HG03066 (cell line): ENCODE measurements around the gene ALDOB.
"Not testable (repeated sequence)": the region's sequence is repeated elsewhere in the genome, so short reads cannot be mapped to it uniquely, and the experiment has no call there.

Source experiments
- ATAC-seq: cut with Tn5 transposase; IDR thresholded peaks from one replicate; pipeline ENCODE4 v1.9.1; 2021; ENCODE audit warnings: low read depth; ENCODE audit not compliant: unreplicated experiment

The ALDOB gene

DNA sequence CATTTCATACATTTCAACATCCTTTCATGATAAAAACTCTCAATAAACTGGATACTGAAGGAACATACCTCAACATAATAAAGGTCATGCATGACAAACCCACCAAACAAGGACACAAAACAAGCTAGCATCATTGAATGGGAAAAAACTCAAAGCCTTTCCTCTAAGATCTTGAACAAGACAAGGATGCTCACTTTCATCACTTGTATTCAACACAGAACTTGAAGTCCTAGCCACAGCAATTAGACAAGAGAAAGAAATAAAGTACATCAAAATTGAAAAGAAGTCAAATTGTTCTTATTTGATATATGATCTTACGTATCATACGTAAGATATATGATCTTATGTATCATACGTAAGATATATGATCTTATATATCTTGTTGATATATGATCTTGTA lies 42.4 kb downstream of the ALDOB start:
- ATAC-seq = no peak

- ATAC-seq = no peak
These were observed 47.0 kb downstream of the ALDOB start for GRCh38 chr9:101388507-101388993.

GRCh38 chr9:101387871-101388506 lies 47.6 kb downstream of the ALDOB start:
- peak; percentile 63 for ATAC-seq

DNA sequence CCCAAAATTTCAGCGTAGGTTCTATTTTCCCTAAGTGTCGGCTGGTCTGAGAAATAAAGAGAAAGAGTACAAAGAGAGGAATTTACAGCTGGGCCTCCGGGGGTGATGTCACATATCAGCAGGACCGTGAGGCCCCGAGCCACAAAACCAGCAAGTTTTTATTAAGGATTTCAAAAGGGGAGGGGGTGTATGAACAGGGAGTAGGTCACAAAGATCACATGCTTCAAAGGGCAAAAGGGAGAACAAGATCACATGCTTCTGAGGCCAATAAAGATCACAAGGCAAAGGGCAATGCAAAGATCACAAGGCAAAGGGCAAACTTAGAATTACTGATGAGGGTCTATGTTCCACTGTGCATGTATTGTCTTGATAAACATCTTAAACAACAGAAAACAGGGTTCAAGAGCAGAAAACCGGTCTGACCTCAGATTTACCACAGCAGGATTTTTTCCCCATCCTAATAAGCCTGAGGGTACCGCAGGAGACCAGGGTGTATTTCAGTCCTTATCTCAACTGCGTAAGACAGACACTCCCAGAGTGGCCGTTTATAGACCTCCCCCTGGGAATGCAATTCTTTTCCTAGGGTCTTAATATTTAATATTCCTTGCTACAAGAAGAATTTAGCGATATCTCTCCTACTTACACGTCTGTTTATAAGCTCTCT lies 50.6 kb downstream of the ALDOB start, which contains the start of gene BAAT:
TSS of gene BAAT (minus strand) at position 134 of the 664 bp plus-strand sequence. CDS start 13,602 bp downstream, outside the sequence.
- not testable (repeated sequence) for ATAC-seq

DNA sequence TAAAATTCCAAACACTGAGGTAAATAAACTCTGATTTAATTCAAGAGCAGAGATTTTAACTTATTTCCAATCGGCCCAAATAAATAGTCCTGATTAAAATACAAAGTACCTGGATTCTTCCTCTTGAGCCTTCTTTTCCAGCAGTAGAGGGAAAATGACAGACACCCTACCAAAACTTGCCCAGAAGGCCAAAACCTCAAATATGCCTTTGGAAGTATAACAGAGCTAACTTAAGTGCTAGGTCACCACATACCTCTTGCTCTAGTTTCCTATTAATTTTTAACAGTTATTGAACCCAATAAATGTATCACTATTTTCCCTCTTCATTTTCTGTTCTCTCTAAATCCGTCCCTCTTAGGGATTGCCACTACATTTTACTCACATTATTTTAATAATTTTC lies 52.2 kb downstream of the ALDOB start:
- ATAC-seq = no peak

DNA sequence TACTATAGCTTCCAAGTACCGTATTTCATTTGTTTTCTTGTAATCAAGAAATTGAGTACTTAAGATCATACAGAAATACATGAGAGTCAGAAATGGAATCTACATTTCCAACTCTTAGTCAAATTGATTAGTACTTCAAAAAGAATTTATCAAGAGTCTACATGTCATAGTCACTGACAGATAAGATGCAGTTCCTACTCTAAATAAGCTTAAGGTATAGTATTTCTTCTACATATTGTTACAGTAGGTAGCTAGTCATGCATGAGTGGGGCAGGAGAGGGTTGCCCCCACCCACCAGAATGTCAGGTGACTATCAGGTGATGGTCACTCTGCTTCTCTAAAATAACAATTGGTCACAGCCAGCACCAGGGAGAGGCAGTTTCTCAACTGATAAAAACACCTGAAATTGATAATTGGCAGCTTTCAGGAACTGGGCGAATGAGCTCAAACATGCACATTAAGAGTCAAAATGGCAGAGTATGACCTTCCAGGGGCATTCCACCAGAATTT lies 53.7 kb downstream of the ALDOB start:
- ATAC-seq = no peak

GRCh38 chr9:101381118-101381517 lies 54.5 kb downstream of the ALDOB start:
- ATAC-seq = no peak

GRCh38 chr9:101380295-101380694 lies 55.3 kb downstream of the ALDOB start:
- ATAC-seq = no peak

DNA sequence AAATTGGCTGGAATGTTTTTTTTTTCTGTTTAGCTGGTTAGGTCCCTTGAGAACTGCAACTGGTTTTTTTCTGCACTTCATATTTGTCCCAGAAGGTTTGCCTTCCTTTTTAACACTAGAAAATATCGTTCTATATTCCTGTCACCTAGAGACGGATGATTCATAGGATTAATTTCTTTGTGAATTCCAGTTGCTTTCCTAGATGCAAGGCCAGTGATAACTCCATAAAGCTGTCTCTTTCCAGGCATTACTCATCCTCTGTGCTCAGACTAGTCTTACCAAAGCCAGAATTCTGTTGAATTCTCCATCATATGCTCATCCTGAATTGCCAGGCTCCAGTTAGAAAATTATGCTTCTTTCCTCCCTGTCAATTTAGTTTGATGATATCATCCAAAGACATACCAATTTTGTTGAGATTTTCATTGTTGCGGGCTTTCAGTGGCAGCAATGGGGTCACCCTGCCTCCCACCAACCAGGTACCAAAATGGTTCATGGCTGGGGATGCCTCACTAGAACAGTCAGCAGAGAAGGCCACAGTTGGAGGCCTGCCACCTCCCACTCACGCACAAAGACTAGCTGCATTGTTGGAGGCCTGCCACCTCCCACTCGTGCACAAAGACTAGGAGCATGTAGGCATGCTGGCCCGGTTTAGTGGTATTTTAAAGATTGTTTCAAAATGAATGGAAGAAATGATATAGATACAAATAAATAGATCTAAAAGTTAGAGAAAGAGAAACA lies 59.3 kb downstream of the ALDOB start:
- no peak for ATAC-seq

DNA sequence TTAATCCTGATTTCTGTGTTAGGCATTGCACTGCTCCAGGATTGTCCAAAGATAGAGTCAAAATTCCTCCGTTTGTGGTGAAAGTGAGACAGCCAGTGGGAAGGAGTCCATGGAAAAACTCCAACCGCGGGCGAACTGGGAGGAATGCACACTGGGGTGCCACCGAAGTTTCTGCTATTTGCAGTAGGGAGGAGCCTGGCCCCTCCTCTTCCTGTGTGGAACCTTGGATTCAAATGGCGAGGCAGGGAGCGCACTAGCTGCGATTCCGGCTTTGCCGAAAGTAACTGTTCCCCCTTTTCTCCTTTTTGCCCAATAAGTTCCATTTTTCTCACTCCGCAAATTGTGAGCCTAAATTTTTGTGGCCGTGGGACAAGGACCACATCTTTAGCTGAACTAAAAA lies 60.0 kb downstream of the ALDOB start:
- no peak for ATAC-seq

- no peak for ATAC-seq
These were observed 63.1 kb downstream of the ALDOB start for GRCh38 chr9:101372327-101373118.

DNA sequence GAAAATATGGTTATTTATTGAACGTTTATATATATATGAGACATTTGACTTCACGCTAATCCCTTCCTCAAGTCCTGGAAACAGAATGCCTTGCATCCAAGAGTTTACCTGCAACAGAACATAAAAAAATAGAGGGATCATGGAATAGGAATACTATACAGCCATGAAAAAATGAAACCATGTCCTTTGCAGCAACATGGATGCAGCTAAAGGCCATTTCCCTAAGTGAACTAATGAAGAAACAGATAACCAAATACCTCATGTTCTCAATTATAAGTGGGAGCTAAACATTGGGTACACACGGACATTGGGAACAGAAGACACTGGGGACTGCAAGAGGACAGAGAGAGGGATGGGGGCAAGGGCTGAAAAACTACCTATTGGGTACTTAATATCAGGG lies 63.8 kb downstream of the ALDOB start:
- no peak for ATAC-seq
